Occipital lobe (tissue), 2 donors: ENCODE data around the gene VIL1. TPM values are rescaled to one million over a fixed set of nuclear protein-coding genes. Genes with fewer than 3 reads are reported as not detected.

ENCODE experiments used
- DNase-seq: peaks from one replicate; lab custom pipeline; 2025; lab: John Stamatoyannopoulos, UW
- total RNA-seq: library from RNA; depleted of rRNA; stranded (reverse); fragments of >200 nt; gene quantifications from one replicate; pipeline ENCODE4 v1.2.3, GENCODE V29; 2014

VIL1 gene
- total RNA-seq, 1 donor from 2014 or later = not detected

DNA sequence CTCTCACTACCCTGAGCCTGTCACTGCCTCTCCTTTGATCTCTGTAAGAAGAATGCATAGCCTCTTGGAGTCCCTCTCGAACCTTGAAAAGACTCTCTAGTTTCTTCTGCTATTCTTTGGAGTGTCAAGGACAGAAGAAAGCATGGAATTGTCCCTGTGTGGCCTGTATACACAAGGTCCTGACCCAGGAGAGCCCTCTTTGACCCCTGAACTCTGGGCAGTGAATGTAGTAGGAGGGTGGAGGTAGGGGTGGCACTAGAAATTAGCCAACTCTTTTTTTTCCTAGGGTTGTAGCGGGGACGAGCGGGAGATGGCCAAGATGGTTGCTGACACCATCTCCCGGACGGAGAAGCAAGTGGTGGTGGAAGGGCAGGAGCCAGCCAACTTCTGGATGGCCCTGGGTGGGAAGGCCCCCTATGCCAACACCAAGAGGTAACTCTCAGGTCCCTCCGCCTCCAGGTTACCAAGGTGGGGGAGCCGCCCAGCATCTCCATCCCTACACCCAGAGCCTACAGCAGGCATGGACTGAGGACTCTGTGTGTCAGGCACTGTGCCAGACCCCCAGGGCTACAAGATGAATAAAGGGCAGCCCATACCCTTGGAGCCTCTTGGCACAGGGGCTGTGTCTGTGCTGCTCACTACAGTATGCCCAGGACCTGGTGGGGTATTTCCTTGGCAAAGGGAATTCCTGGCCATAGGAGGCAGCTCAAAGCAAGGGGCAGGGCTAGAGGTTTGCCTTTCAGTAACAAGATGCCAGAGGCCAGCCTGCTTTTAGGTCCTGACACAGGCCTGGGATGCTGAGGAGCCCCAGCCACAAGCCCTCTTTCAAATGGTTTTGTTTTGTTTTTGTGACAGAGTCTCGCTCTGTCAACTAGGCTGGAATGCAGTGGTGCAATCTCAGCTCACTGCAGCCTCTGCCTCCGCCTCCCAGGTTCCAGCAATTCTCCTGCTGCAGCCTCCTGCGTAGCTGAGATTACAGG lies 16.4 kb downstream of the VIL1 start:
- DNase-seq = no peak

DNA sequence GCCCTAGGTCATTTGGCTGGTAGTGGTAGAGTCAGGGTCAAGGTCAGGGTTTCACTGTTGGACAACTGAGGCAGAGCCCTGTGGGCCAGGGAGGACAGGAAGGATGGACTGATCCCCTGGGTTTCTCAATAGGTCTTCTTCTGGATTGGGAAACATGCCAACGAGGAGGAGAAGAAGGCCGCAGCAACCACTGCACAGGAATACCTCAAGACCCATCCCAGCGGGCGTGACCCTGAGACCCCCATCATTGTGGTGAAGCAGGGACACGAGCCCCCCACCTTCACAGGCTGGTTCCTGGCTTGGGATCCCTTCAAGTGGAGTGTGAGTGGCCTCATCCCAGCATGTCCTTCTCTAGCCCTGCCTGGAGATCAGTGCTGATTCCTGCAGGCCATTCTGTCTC lies 18.1 kb downstream of the VIL1 start:
- no peak for DNase-seq

DNA sequence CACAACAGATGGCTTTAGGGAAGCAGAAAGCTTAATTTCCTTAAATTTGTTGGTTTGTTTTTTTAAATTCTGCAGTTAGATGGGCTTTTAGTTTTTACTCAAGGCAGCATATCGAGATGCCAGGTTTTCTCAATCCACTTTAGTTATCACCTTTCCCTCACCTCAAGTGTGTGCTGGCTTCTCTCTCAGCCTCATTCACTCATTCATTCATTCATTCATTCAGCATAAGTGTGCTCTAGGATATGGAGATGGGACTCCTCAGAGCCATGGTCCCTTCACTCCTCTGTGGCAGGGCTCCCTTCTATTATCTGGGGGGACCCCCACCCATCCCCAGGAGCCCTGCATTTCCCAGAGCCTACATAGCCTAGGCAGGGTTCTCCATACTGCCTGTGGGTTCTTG lies 19.0 kb downstream of the VIL1 start:
- no peak for DNase-seq

DNA sequence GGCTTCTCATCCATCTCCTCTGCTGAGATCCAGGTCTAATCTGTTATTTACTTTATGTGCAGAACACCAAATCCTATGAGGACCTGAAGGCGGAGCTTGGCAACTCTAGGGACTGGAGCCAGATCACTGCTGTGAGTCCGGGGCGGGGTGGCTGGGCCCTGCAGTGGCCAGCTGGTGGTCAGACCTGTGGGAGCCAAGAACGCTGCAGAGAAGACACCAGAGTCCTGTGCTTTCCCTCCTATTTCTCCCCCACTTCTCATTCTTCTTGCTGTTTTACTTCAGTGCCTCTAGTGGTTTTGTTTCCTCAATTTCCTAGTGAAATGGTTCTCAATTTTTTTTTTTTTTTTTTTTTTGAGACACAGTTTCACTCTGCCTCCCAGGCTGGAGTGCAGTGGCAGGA lies 19.7 kb downstream of the VIL1 start:
- no peak for DNase-seq

DNA sequence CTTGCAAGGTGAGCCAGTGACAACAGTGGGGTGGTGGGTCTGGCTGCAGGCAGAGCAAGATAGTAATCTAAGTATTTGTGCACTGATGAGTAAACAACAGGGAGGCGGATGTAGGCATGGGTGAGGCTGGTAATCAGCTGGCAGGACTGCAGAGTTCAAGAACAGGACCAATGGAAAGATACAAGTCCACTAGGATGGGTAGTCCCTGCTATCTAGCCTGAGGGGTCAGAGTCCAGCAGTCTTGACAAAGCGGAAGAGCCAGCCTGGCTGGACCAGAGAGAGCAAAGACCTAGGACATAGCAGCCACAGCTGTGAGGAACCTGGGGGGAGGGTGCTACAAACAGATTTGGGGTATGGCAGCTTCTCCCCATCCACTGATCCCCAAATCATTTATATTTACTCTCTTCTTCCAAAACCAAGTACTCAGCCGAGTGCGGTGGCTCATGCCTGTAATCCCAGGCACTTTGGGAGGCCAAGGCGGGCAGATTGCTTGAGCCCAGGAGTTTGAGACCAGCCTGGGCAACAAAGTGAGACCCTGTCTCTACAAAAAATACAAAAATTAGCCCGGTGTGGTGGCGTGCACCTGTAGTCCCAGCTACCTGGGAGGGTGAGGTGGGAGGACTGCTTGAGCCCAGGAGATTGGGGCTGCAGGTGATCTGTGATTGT lies 25.9 kb downstream of the VIL1 start:
- DNase-seq = no peak

DNA sequence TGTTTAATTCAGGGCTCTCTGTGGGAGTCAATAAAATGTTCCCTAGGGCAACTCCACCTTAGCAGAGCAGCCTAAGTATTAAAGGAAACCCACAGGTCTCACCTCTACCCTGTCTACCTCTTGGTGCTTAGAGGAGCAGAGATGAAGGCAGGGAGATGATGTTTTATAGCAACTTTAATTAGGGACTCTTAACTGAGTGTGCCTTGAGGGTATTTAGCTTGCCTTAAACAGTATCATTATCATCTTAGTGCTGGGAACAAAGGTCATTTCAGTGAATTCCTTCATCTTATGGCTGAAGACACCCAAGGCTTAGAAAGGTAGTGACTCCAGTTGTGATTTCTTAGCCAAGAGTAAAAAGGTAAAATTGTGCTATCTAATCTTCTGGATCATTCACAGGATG lies 26.7 kb downstream of the VIL1 start:
- DNase-seq = no peak

DNA sequence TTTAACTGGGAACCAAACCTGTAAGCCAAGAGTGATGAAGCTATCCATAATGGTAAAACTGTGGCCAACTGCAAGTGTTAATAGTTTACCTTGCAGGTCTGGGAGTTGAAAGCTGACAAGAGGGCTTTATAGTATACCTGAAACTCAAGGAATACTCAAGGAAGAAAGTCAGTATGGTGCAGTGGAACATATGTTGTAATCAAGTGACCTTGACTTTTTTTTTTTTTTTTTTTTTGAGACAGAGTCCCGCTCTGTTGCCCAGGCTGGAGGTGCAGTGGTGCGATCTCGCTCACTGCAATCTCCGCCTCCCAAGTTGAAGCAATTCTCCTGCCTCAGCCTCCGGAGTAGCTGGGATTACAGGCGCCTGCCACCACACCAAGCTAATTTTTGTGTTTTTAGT lies 27.6 kb downstream of the VIL1 start:
- no peak for DNase-seq

DNA sequence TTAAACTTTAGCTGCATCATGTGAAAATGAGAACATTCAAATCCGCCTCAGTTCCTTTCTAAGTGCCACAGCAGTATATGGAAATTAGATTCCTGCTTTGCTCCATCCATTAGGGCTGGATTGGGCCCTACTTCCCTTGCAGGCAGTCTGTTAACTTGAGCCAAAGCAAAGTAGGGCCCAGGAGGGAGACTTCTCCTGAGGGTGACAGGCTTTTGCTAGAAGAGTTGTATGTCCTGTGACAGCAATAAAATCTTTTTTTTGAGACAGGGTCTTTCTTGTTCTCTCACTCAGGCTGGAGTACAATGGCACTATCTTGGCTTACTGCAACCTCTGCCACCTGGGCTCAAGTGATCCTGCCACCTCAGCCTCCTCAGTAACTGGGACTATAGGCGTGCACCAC lies 28.1 kb downstream of the VIL1 start:
- DNase-seq = no peak

DNA sequence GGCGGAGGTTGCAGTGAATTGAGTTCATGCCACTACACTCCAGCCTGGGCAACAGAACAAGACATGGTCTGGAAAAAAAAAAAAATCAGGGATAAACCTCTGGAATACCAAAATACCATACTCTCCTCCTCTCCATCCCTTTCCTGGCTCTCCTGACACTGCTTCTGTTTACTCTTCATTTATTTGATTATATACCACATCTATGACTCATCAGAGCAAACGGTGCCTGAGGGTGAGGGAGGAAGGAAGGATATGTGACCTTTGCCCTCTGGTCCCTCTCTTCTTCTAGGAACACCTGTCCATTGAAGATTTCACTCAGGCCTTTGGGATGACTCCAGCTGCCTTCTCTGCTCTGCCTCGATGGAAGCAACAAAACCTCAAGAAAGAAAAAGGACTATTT lies 30.0 kb downstream of the VIL1 start:
- DNase-seq = no peak

DNA sequence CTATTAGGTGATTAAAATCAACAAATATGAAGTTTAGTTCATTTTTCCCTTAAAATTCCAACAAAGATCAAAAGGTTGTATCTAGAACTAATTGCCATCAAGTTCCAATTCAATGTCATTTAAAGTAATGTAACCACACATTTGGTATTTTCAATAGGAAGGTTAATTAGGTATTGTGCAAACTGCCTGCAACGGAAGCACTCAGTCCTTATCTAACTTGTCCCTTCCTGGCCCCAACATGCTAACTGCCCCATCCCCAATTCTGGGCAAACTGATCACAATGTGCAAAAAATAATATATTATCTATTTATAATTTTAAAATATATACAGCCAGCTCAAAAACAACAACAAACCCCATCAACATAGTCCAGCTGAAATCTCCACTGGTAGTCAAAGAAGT lies 33.2 kb downstream of the VIL1 start:
- DNase-seq = no peak

DNA sequence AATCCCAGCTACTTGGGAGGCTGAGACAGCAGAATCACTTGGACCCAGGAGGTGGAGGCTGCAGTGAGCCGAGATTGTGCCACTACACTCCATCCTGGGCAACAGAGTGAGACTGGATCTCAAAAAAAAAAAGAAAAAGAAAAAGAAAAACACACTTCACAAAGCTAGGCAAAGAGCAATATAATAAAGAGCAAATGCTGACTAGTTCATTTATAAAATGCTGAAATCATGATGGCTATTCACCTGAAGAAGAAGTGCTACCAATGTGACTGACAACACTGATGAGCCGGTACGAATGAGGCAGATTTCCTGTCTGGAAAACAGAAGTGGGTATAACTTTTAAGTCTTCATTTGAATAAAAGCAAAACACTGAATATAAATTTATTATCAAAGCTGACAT lies 37.9 kb downstream of the VIL1 start:
- DNase-seq = no peak

DNA sequence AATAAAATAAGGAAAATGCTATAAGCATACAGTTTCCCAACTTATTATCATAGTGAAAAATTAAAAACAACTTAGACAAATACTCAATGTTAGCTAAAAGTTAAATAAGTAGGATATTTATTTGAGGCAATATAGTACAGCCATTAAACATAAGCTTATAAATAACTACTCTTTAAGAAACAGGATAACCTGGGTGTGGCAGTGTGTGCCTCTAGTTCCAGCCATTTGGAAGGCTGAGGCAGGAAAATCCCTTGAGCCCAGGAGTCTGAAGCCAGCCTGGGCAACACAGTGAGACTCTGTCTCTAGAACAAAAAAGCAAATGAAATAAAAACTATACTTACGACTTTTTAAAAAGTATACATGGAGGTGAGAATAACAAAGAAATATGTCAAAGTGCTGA lies 39.7 kb downstream of the VIL1 start:
- DNase-seq = no peak

DNA sequence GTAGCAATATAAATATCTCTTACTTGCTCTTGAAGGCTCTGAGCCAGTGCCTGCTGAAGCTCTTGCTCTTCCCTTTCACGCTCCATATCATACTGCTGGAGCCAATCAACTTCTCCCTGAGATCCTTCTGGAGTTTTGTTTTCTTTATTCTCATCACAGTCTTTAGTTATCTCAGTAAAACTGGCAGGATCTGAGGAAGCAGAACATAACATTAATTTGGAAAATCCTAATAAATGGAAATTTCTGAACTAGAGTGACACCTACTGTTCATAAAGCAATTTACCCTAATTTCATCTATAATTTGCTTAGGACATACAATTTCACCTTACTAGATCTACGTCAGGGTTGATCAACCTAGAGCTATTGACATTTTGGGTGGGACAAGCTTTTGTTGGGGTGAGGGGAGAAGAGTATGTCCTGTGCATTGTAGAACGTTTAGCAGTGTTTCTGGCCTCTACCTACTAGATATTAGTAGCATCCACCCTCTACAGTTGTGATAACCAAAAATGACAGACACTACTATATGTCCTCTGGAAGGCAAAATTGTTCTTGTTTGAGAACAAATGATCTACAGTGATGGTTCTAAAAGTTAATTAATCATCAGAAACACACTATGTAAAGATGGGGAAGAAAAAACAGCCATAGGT lies 47.2 kb downstream of the VIL1 start:
- no peak for DNase-seq

DNA sequence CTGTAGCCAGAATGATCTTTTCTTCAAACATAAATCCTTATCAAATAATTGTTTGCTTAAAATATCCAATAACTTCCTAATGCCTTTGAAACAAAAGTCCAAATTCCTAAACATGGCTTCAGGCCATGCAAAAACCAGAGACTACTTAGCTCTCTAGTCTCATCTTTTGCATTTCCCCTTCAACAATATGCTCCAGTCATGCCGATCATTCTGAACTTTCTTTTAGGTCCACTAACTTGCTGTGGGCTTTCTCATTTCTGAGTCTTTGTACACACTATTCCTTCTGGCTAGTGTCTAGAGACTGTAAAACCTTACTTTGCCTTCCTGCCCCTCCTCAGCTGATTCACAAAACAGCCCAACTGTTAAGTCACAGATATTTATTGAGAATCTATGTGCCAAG lies 51.5 kb downstream of the VIL1 start:
- no peak for DNase-seq

DNA sequence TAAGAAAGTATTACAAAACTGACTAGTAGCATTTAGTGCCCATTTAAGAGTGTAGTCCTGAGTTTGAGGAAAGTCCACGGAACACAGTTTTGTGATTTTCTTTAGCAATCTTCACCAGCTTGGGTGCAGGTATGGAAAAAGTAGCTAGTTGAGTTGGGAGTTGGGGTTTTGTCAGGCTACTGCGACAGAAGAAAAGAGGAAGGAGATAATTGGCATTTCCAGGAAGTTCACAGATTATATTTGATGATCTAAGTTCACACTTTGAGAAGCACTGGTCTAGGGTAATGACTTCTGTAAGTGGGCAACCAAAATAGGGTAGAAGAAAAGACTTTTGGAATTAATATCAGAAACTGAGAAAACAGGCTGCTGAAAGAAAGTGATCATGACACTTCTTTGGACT lies 52.1 kb downstream of the VIL1 start:
- no peak for DNase-seq

DNA sequence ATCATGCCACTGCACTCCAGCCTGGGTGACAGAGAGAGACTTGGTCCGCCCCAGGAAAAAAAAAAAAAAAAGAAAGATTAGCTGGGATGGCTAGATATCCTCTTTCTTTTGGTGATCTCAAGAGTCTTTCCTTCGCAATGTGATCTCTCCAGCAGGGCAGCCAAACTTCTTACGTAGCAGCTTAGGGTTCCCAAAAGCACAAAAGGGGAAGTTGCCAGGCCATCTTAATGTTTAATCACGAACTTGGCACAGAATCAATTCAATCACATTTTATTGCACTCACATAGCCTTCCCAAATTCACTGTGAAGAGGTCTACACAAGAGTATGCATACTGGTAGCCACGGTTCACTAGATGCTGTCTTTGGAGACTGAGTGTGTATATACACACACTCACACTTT lies 53.1 kb downstream of the VIL1 start:
- no peak for DNase-seq

DNA sequence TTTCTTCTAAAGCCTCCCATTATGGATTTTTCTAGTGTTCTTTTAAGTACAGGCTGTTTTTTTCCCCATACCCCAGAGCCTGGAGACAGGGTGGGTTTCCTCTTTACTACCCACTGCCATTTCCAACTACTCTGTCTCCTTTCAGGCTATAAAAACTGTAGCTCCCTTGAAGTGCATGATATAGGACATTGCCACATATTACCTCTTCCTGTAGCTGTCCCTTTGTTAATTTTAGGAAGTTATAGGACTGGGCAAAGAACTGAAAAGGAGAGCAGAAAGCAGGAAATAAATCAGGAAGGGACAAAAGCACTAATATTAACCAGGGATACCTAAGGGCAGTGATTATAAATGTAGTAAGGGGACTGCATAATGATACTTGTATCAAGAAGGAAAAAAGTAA lies 54.1 kb downstream of the VIL1 start:
- no peak for DNase-seq

DNA sequence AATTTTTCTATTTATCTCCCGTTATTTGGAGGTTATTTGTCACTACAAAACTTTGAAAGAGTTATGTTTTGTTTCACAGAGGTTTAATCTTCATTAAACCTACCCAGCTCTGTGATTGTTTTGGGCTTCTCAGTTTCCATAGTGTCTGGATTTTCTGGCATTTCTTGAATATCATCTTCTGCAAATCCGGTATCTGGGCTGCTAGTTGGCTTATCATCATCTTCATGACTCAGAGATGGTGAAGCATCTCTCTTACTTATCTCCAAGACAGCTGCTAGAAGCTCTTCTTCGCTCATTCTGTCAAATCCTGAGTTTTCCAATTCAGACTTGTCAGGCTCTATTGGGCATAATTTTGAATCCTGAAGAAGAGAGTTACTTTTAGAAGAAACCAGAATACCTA lies 55.6 kb downstream of the VIL1 start:
- DNase-seq = no peak

DNA sequence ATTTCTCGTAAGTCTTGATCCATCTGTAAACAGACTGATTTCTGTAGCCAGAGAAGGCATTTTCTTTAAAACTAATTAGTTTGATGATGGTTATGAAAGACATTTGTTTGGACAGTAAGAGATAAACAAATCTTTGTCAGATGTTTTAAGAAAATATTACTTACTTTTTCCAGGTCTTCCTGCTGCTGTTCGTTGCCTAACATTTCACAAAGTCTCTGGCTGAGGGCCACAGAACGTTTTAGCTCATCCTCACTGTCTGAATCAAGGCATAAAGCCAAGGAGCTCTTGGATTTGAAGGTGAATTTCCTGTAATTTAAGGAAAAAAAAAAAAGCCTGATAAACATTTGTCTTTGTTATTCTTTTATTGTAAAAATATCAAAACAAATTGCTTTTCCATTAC lies 57.8 kb downstream of the VIL1 start:
- no peak for DNase-seq

DNA sequence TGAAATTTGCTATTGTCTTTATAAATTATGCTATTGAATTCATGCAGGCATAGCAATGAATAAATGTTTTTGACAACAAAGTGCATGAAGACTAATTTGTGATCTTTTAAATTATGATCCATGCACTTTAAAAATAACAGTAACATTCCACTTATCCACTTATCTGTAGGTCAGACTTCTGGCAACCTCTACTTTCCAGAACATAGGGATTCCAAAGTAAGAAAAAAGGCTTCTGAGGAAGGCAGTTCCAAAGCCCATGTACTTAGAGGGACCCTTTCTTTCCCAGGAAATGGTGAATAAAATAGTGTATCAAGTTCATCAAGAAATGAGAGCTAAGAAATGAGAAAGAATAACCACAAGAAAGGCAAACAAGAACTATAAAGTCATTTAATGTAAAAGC lies 58.3 kb downstream of the VIL1 start:
- DNase-seq = no peak

DNA sequence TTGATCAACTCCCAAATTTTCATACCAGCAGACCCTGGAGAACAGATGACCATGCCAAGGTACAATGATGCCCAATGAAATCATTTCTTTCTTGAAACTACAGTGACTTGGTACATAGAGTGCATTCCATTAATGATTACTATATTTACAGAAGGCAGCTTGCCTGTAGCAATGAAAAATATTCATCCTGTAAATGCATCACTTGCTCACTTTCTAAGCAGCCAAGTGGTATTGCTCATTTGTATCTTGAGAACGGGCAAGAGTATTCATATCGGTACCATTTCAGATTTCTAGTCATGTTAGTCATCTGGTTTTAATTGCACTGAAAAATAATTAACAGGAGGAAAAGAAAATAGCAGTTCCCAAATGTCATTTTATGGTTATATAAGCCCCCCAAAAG lies 59.6 kb downstream of the VIL1 start:
- DNase-seq = no peak

DNA sequence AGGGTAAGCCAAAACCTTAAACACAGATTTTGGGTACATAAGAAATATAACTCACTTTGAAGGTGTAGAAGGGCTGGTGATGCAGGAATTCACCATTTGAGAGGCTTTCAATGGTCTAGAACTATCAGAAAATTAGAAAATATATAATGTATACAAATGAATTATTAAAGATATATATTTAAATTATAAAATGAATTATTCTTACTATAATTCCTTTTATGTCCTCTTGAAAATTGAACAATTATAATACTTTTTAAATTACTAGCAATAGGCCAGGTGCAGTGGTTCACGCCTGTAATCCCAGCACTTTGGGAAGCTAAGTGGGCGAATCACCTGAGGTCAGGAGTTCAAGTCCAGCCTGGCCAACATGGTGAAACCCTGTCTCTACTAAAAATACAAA lies 60.7 kb downstream of the VIL1 start:
- no peak for DNase-seq

DNA sequence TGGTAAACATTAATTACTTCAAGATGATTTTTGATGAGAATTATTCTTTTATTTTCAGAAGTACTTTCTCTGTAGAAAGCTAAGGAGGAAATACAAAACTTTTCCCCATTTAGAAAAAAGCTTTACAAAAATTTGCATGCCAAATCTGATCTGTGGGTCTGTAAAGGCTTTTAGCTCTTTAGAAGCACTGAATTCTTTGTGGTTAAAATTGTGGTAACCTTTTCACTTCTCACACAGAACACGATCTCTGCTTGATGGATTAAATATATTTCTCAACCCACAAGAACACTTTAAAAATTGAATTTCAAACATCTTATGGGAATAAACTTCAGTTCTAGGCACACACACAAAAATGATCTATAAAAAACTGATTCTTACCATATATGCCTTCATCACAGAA lies 63.7 kb downstream of the VIL1 start:
- DNase-seq = no peak
